Hepatocyte (in vitro differentiated cells): ENCODE results near the gene SNAPC2. TPM values are rescaled to one million over a fixed set of nuclear protein-coding genes. Genes with fewer than 3 reads are reported as not detected.
A peak's percentile ranks its signal among the peaks of the same experiment; 100 is the strongest.
"Not testable (repeated sequence)": the region's sequence is repeated elsewhere in the genome, so short reads cannot be mapped to it uniquely, and the experiment has no call there.

ENCODE experiments used
- DNase-seq: peaks from one replicate; pipeline ENCODE4 v3.0.0-alpha.2; 2016; ENCODE audit warnings: low spot score
- H2AFZ ChIP-seq: fragments of 200-600 bp; sonication (generic); 2 replicates; pipeline ENCODE4 v1.6.0; 2016; ENCODE audit warnings: antibody characterized with exemption, mild to moderate bottlenecking
- H3K27ac ChIP-seq: fragments of 200-600 bp; sonication (generic); 2 replicates; pipeline ENCODE4 v1.5.1; 2016; ENCODE audit warnings: mild to moderate bottlenecking
- H3K27me3 ChIP-seq: fragments of 200-600 bp; sonication (generic); 2 replicates; pipeline ENCODE4 v1.6.1; 2016
- H3K36me3 ChIP-seq: fragments of 200-600 bp; sonication (generic); replicated peaks from 2 replicates; pipeline ENCODE4 v1.5.1; 2016; ENCODE audit warnings: low read depth; ENCODE audit not compliant: insufficient read depth
- H3K4me1 ChIP-seq: fragments of 200-600 bp; sonication (generic); 2 replicates; pipeline ENCODE4 v1.5.1; 2016; ENCODE audit warnings: mild to moderate bottlenecking, moderate library complexity; ENCODE audit not compliant: insufficient read depth
- H3K4me2 ChIP-seq: fragments of 200-600 bp; sonication (generic); 2 replicates; pipeline ENCODE4 v1.6.0; 2016
- H3K4me3 ChIP-seq: fragments of 200-600 bp; sonication (generic); 2 replicates; pipeline ENCODE4 v1.5.1; 2016; ENCODE audit warnings: mild to moderate bottlenecking
- H3K79me2 ChIP-seq: fragments of 200-600 bp; sonication (generic); 2 replicates; pipeline ENCODE4 v1.6.0; 2017; ENCODE audit warnings: mild to moderate bottlenecking
- H3K9me2 ChIP-seq: fragments of 200-600 bp; sonication (generic); replicated peaks from 2 replicates; pipeline ENCODE4 v1.6.0; 2017; ENCODE audit warnings: mild to moderate bottlenecking; ENCODE audit not compliant: insufficient read depth
- H3K9me3 ChIP-seq: fragments of 200-600 bp; sonication (generic); 2 replicates; pipeline ENCODE4 v1.5.1; 2016; ENCODE audit warnings: low read depth, mild to moderate bottlenecking
- H4K20me1 ChIP-seq: fragments of 200-600 bp; sonication (generic); 2 replicates; pipeline ENCODE4 v1.6.0; 2016; ENCODE audit warnings: mild to moderate bottlenecking; ENCODE audit not compliant: insufficient read depth, poor library complexity, severe bottlenecking
- EZH2 ChIP-seq: fragments of 200-600 bp; sonication (generic); IDR thresholded peaks from 2 replicates; pipeline ENCODE4 v1.6.1; 2016; ENCODE audit warnings: antibody characterized with exemption, mild to moderate bottlenecking, borderline replicate concordance
- EZH2phosphoT487 ChIP-seq: fragments of 200-600 bp; sonication (generic); IDR thresholded peaks from one replicate; pipeline ENCODE4 v1.6.1; 2018; ENCODE audit warnings: antibody characterized with exemption, mild to moderate bottlenecking, low read depth, moderate library complexity; ENCODE audit not compliant: unreplicated experiment, severe bottlenecking
- WGBS: methylation state at CpG from one replicate; pipeline ENCODE4 v1.1.6; 2016; ENCODE audit warnings: low lambda C conversion rate; ENCODE audit errors: missing lambda C conversion rate; 5-methylcytosine and 5-hydroxymethylcytosine counted together
- polyA plus RNA-seq: library from polyadenylated mRNA; unstranded; fragments of >200 nt; fragmentation: Nextera tagmentation; extraction: Ambion mirVana; gene quantifications from 2 replicates; pipeline ENCODE4 v1.2.1, GENCODE V29; 2016
- total RNA-seq: library from RNA; depleted of rRNA; stranded (reverse); fragments of >200 nt; gene quantifications from 2 replicates; pipeline ENCODE4 v1.2.3, GENCODE V29; 2014
- TF ChIP-seq, protein P1 (sequence below): fragments of 200-600 bp; sonication (generic); IDR thresholded peaks from 2 replicates; pipeline ENCODE4 v1.5.1; 2016; ENCODE audit warnings: antibody characterized with exemption, mild to moderate bottlenecking; ENCODE audit not compliant: poor library complexity

Gene SNAPC2
- total and polyA plus RNA-seq, 2 experiments from 2014 or later: 11.8 to 17.5 TPM

- Histone ChIP-seq H3K27ac (no peak overlapping the region), H2AFZ (peak overlapping the region; percentile 63), H3K4me3 (peak overlapping the region; percentile 33)
Measured at GRCh38 chr19:7916955-7917266, 3.2 kb upstream of the SNAPC2 start.

DNA sequence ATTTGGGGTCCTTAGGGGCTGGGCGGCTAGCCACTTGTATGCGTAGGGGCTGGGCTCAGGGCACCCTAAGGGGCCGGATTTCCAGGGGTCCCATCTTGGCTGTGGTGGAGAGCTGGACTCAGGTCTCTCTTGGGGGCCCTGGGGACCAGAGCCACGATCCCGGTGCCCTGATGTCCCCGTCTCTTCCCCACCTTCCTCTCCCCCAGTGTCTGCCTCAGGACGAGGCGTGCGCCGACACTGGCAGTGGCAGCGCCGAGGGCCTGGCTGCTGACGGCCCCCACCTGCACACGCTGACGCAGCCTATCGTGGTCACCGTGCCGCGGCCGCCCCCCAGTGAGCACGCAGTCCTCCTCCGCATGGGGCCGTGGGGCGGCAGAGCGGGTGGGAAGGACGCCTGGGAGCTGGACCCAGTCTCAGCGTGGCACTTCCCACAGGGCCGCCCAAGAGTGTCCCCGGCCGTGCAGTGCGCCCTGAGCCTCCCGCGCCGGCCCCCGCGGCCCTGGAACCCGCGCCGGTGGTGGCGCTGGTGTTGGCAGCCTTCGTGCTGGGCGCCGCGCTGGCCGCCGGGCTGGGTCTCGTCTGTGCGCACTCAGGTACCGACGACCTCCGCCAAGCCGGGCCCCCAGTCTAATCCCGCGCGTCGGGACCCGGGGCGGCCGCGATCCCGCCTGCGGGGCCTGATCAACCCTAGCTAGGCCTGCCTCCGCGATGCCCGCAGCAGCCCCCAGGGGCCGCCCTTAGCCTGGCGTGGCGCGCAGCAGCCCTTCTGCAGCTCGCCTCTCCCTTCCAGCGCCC is 2.7 kb upstream of the SNAPC2 start:
- H3K4me2 ChIP-seq: peak overlapping the region; percentile 95
- H3K9me3 ChIP-seq: no peaks in the 10 kb centered on the region
- TF ChIP-seq EZH2 (peak; percentile 17), EZH2phosphoT487 (no peak)
- TF ChIP-seq, protein P1, sequence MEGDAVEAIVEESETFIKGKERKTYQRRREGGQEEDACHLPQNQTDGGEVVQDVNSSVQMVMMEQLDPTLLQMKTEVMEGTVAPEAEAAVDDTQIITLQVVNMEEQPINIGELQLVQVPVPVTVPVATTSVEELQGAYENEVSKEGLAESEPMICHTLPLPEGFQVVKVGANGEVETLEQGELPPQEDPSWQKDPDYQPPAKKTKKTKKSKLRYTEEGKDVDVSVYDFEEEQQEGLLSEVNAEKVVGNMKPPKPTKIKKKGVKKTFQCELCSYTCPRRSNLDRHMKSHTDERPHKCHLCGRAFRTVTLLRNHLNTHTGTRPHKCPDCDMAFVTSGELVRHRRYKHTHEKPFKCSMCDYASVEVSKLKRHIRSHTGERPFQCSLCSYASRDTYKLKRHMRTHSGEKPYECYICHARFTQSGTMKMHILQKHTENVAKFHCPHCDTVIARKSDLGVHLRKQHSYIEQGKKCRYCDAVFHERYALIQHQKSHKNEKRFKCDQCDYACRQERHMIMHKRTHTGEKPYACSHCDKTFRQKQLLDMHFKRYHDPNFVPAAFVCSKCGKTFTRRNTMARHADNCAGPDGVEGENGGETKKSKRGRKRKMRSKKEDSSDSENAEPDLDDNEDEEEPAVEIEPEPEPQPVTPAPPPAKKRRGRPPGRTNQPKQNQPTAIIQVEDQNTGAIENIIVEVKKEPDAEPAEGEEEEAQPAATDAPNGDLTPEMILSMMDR: peak; percentile 61
- peaks cover 35% of the 10 kb centered on the region for H3K27me3 ChIP-seq
- peak overlapping the region; percentile 60 for H2AFZ ChIP-seq
- H3K9me2 ChIP-seq: no peaks in the 10 kb centered on the region
- peak; percentile 85 for DNase-seq
- H4K20me1 ChIP-seq: no peaks in the 10 kb centered on the region
- no peak overlapping the region for H3K27ac ChIP-seq
- peak overlapping the region; percentile 1 for H3K4me3 ChIP-seq
- no peaks in the 10 kb centered on the region for H3K79me2 ChIP-seq
- WGBS: 4% methylated on average over 69 of the region's 71 CpGs
- no peaks in the 10 kb centered on the region for H3K36me3 ChIP-seq
- peaks cover 33% of the 10 kb centered on the region for H3K4me1 ChIP-seq

More at GRCh38 chr19:7916955-7917266, 3.2 kb upstream of the SNAPC2 start:
- Histone ChIP-seq H3K79me2 (no peaks in the 10 kb centered on the region), H3K4me2 (peak overlapping the region; percentile 95), H3K9me2 (no peaks in the 10 kb centered on the region), H4K20me1 (no peaks in the 10 kb centered on the region), H3K27me3 (peaks cover 35% of the 10 kb centered on the region), H3K9me3 (no peaks in the 10 kb centered on the region), H3K36me3 (no peaks in the 10 kb centered on the region), H3K4me1 (peaks cover 33% of the 10 kb centered on the region)
- 9% methylated on average over 9 of the region's 12 CpGs for WGBS
- no peak for TF ChIP-seq EZH2phosphoT487
- TF ChIP-seq, protein P1: no peak
- no peak for TF ChIP-seq EZH2
- no peak for DNase-seq

- H4K20me1 ChIP-seq, H3K79me2 ChIP-seq, DNase-seq, H3K36me3 ChIP-seq, H3K9me2 ChIP-seq, H3K27ac ChIP-seq, H3K9me3 ChIP-seq: not testable (repeated sequence)
- peak overlapping the region; percentile 95 for H3K4me2 ChIP-seq
- peaks cover 35% of the 10 kb centered on the region for H3K27me3 ChIP-seq
- WGBS: 44% methylated on average over 29 of the region's 29 CpGs
- peak overlapping the region; percentile 1 for H3K4me3 ChIP-seq
- peak overlapping the region; percentile 60 for H2AFZ ChIP-seq
- peaks cover 33% of the 10 kb centered on the region for H3K4me1 ChIP-seq
Measured at GRCh38 chr19:7918062-7918614, 2.0 kb upstream of the SNAPC2 start.

- no peak for DNase-seq
- H3K27ac ChIP-seq: no peak overlapping the region
- TF ChIP-seq EZH2phosphoT487 (no peak), EZH2 (no peak)
- TF ChIP-seq, protein P1: no peak
- no peaks in the 10 kb centered on the region for H3K9me2 ChIP-seq
- peak overlapping the region; percentile 95 for H3K4me2 ChIP-seq
- H3K27me3 ChIP-seq: peaks cover 35% of the 10 kb centered on the region
- WGBS: 93% methylated on average over 42 of the region's 42 CpGs
- H3K4me1 ChIP-seq: peaks cover 33% of the 10 kb centered on the region
- H3K36me3 ChIP-seq: no peaks in the 10 kb centered on the region
- no peak overlapping the region for H2AFZ ChIP-seq
- no peaks in the 10 kb centered on the region for H4K20me1 ChIP-seq
- no peak overlapping the region for H3K4me3 ChIP-seq
- no peaks in the 10 kb centered on the region for H3K9me3 ChIP-seq
- H3K79me2 ChIP-seq: no peaks in the 10 kb centered on the region
Measured at GRCh38 chr19:7918615-7919421, 1.3 kb upstream of the SNAPC2 start.
